WTC11 (cell line): ENCODE measurements around the gene SLK. TPM values are rescaled to one million over a fixed set of nuclear protein-coding genes. Genes with fewer than 3 reads are reported as not detected.

Source experiments
- ATAC-seq: fragments of 200-7000 bp; cut with Tn5 transposase; 2 replicates; pipeline ENCODE4 v1.10.0; 2021; ENCODE audit warnings: mild to moderate bottlenecking, moderate library complexity
- CTCF ChIA-PET: fragments of 300-600 bp; sonication (Branson Sonifier 250); formaldehyde crosslinking; loops from one replicate; lab custom pipeline; 2021; ENCODE audit warnings: antibody characterized with exemption; lab: Charles Lee
- POLR2A ChIA-PET: fragments of 350-600 bp; sonication (Branson Sonifier 250); formaldehyde crosslinking; loops from one replicate; lab custom pipeline; 2021; ENCODE audit warnings: antibody characterized with exemption; lab: Charles Lee
- DNase-seq: peaks from one replicate; pipeline ENCODE4 v3.0.0; 2021; ENCODE audit warnings: low spot score
- H3K27ac Mint-ChIP-seq: 2 replicates; pipeline ENCODE4 v1.8.0; 2021; ENCODE audit warnings: mixed read lengths
- H3K27me3 Mint-ChIP-seq: 2 replicates; pipeline ENCODE4 v1.8.0; 2021; ENCODE audit warnings: low read depth, mild to moderate bottlenecking, moderate library complexity, mixed read lengths
- H3K36me3 Mint-ChIP-seq: 2 replicates; pipeline ENCODE4 v1.8.0; 2021; ENCODE audit warnings: mixed read lengths
- H3K4me1 Mint-ChIP-seq: 2 replicates; pipeline ENCODE4 v1.8.0; 2022; ENCODE audit warnings: mixed read lengths
- H3K4me3 Mint-ChIP-seq: 2 replicates; pipeline ENCODE4 v1.8.0; 2021; ENCODE audit warnings: mild to moderate bottlenecking, moderate library complexity, mixed read lengths
- H3K9me3 Mint-ChIP-seq: 2 replicates; pipeline ENCODE4 v1.8.0; 2021; ENCODE audit warnings: mixed read lengths
- CBFB ChIP-seq: sonication (generic); formaldehyde crosslinking; IDR thresholded peaks from 2 replicates; pipeline ENCODE4 v1.8.1; 2022; ENCODE audit warnings: mild to moderate bottlenecking, low read depth, missing genetic modification reagents
- EMX1 ChIP-seq: fragments of 250-450 bp; sonication (Bioruptor Pico); IDR thresholded peaks from 2 replicates; pipeline ENCODE4 v1.8.0; 2021; ENCODE audit warnings: mild to moderate bottlenecking
- ESRRA ChIP-seq: sonication (generic); formaldehyde crosslinking; IDR thresholded peaks from 2 replicates; pipeline ENCODE4 v1.8.1; 2022; ENCODE audit warnings: mild to moderate bottlenecking, missing genetic modification reagents, borderline replicate concordance
- ETV6 ChIP-seq: sonication (generic); formaldehyde crosslinking; IDR thresholded peaks from 2 replicates; pipeline ENCODE4 v1.8.1; 2022; ENCODE audit warnings: mild to moderate bottlenecking, missing genetic modification reagents
- FOXP1 ChIP-seq: sonication (generic); formaldehyde crosslinking; IDR thresholded peaks from 2 replicates; pipeline ENCODE4 v1.8.0; 2022; ENCODE audit warnings: missing genetic modification reagents, mild to moderate bottlenecking, moderate library complexity, borderline replicate concordance
- GABPB1 ChIP-seq: sonication (generic); formaldehyde crosslinking; IDR thresholded peaks from 2 replicates; pipeline ENCODE4 v1.8.1; 2023; ENCODE audit warnings: mild to moderate bottlenecking, missing genetic modification reagents
- JUN ChIP-seq: sonication (generic); formaldehyde crosslinking; IDR thresholded peaks from 2 replicates; pipeline ENCODE4 v1.8.0; 2023; ENCODE audit warnings: mild to moderate bottlenecking, missing genetic modification reagents
- KAT7 ChIP-seq: sonication (generic); formaldehyde crosslinking; IDR thresholded peaks from 2 replicates; pipeline ENCODE4 v1.8.1; 2023; ENCODE audit warnings: missing genetic modification reagents, mild to moderate bottlenecking, borderline replicate concordance
- MXD4 ChIP-seq: fragments of 250-450 bp; sonication (Bioruptor Pico); IDR thresholded peaks from 2 replicates; pipeline ENCODE4 v1.8.0; 2021; ENCODE audit warnings: mild to moderate bottlenecking, moderate library complexity, borderline replicate concordance
- MYBL2 ChIP-seq: sonication (generic); formaldehyde crosslinking; IDR thresholded peaks from 2 replicates; pipeline ENCODE4 v1.8.1; 2023; ENCODE audit warnings: mild to moderate bottlenecking, moderate library complexity, missing genetic modification reagents
- NFYB ChIP-seq: sonication (generic); formaldehyde crosslinking; conservative IDR thresholded peaks from 2 replicates; pipeline ENCODE4 v1.8.0; 2022; ENCODE audit warnings: low read depth, missing genetic modification reagents
- SMAD3 ChIP-seq: sonication (generic); formaldehyde crosslinking; IDR thresholded peaks from 2 replicates; pipeline ENCODE4 v1.8.0; 2022; ENCODE audit warnings: missing genetic modification reagents, mild to moderate bottlenecking, borderline replicate concordance
- TCF7 ChIP-seq: sonication (generic); formaldehyde crosslinking; IDR thresholded peaks from 2 replicates; pipeline ENCODE4 v1.8.0; 2022; ENCODE audit warnings: mild to moderate bottlenecking, low read depth, missing genetic modification reagents, moderate library complexity
- ZBTB21 ChIP-seq: sonication (generic); formaldehyde crosslinking; IDR thresholded peaks from 2 replicates; pipeline ENCODE4 v1.8.1; 2023; ENCODE audit warnings: mild to moderate bottlenecking, missing genetic modification reagents, borderline replicate concordance
- ZNF121 ChIP-seq: sonication (generic); formaldehyde crosslinking; IDR thresholded peaks from 2 replicates; pipeline ENCODE4 v1.8.0; 2023; ENCODE audit warnings: missing genetic modification reagents
- ZNF138 ChIP-seq: sonication (generic); formaldehyde crosslinking; conservative IDR thresholded peaks from 2 replicates; pipeline ENCODE4 v1.8.1; 2022; ENCODE audit warnings: mild to moderate bottlenecking, moderate library complexity, missing genetic modification reagents
- ZNF232 ChIP-seq: sonication (generic); formaldehyde crosslinking; IDR thresholded peaks from 2 replicates; pipeline ENCODE4 v1.8.0; 2022; ENCODE audit warnings: mild to moderate bottlenecking, missing genetic modification reagents
- ZNF317 ChIP-seq: sonication (generic); formaldehyde crosslinking; IDR thresholded peaks from 2 replicates; pipeline ENCODE4 v1.8.1; 2023; ENCODE audit warnings: low read depth, mild to moderate bottlenecking, moderate library complexity, missing genetic modification reagents, borderline replicate concordance
- ZNF396 ChIP-seq: fragments of 250-450 bp; sonication (Bioruptor Pico); IDR thresholded peaks from 2 replicates; pipeline ENCODE4 v1.8.0; 2021; ENCODE audit warnings: mild to moderate bottlenecking, moderate library complexity, borderline replicate concordance
- ZNF671 ChIP-seq: fragments of 250-450 bp; sonication (Bioruptor Pico); IDR thresholded peaks from 2 replicates; pipeline ENCODE4 v1.8.0; 2021; ENCODE audit warnings: mild to moderate bottlenecking
- total RNA-seq: library from RNA; stranded (reverse); gene quantifications from 3 replicates; pipeline ENCODE4 v1.2.3, GENCODE V29; 2021
- TF ChIP-seq, protein P1 (sequence below): sonication (generic); formaldehyde crosslinking; IDR thresholded peaks from 2 replicates; pipeline ENCODE4 v1.8.1; 2023; ENCODE audit warnings: mild to moderate bottlenecking, missing genetic modification reagents, borderline replicate concordance
- TF ChIP-seq, protein P2 (sequence below): fragments of 200-600 bp; IDR thresholded peaks from 2 replicates; pipeline ENCODE4 v1.8.0; 2022; ENCODE audit warnings: antibody characterized with exemption
- TF ChIP-seq, protein P3 (sequence below): sonication (generic); formaldehyde crosslinking; IDR thresholded peaks from 2 replicates; pipeline ENCODE4 v1.8.1; 2023; ENCODE audit warnings: mild to moderate bottlenecking, missing genetic modification reagents, moderate library complexity
- TF ChIP-seq, protein P4 (sequence below): sonication (generic); formaldehyde crosslinking; IDR thresholded peaks from 2 replicates; pipeline ENCODE4 v1.8.0; 2022; ENCODE audit warnings: mild to moderate bottlenecking, missing genetic modification reagents
- TF ChIP-seq, protein P5 (sequence below): fragments of 250-450 bp; sonication (Bioruptor Pico); IDR thresholded peaks from 2 replicates; pipeline ENCODE4 v1.8.0; 2021; ENCODE audit warnings: mild to moderate bottlenecking
- TF ChIP-seq, protein P6 (sequence below): sonication (generic); formaldehyde crosslinking; IDR thresholded peaks from 2 replicates; pipeline ENCODE4 v1.8.1; 2023; ENCODE audit warnings: mild to moderate bottlenecking, moderate library complexity, missing genetic modification reagents

Gene SLK
- total RNA-seq, 1 experiment from 2014 or later = 19.2 TPM

DNA sequence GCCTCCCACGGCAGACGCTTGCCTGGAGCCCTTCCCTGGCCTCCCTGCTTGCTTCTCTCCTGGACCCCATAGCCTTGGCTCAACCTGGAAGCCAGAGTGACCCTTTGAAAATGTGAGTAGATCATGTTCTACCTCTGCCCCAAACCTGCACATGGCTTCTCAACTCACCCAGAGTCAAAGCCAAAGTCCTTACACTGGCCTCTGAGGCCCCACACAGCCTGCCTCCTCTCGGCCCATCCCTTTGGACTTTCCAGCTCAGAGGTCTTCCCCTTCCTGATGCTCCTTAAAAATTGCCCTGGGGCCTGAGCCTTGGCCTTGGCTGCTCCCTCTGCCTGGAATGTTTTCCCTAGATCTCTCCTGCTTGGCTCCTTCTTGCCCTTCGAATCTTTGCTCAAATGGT lies 86.3 kb downstream of the SLK start:
- TF ChIP-seq, protein P1, sequence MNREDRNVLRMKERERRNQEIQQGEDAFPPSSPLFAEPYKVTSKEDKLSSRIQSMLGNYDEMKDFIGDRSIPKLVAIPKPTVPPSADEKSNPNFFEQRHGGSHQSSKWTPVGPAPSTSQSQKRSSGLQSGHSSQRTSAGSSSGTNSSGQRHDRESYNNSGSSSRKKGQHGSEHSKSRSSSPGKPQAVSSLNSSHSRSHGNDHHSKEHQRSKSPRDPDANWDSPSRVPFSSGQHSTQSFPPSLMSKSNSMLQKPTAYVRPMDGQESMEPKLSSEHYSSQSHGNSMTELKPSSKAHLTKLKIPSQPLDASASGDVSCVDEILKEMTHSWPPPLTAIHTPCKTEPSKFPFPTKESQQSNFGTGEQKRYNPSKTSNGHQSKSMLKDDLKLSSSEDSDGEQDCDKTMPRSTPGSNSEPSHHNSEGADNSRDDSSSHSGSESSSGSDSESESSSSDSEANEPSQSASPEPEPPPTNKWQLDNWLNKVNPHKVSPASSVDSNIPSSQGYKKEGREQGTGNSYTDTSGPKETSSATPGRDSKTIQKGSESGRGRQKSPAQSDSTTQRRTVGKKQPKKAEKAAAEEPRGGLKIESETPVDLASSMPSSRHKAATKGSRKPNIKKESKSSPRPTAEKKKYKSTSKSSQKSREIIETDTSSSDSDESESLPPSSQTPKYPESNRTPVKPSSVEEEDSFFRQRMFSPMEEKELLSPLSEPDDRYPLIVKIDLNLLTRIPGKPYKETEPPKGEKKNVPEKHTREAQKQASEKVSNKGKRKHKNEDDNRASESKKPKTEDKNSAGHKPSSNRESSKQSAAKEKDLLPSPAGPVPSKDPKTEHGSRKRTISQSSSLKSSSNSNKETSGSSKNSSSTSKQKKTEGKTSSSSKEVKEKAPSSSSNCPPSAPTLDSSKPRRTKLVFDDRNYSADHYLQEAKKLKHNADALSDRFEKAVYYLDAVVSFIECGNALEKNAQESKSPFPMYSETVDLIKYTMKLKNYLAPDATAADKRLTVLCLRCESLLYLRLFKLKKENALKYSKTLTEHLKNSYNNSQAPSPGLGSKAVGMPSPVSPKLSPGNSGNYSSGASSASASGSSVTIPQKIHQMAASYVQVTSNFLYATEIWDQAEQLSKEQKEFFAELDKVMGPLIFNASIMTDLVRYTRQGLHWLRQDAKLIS (CRISPR knock-in tag) = no peak
- TF ChIP-seq TCF7 (no peak), FOXP1 (no peak), NFYB (CRISPR knock-in tag) (no peak), GABPB1 (CRISPR knock-in tag) (no peak), ZNF317 (CRISPR knock-in tag) (no peak), ZNF671 (CRISPR knock-in tag) (no peak), MYBL2 (CRISPR knock-in tag) (no peak), ZNF138 (no peak), KAT7 (CRISPR knock-in tag) (no peak), ZBTB21 (CRISPR knock-in tag) (no peak), MXD4 (CRISPR knock-in tag) (no peak)
- TF ChIP-seq, protein P2, sequence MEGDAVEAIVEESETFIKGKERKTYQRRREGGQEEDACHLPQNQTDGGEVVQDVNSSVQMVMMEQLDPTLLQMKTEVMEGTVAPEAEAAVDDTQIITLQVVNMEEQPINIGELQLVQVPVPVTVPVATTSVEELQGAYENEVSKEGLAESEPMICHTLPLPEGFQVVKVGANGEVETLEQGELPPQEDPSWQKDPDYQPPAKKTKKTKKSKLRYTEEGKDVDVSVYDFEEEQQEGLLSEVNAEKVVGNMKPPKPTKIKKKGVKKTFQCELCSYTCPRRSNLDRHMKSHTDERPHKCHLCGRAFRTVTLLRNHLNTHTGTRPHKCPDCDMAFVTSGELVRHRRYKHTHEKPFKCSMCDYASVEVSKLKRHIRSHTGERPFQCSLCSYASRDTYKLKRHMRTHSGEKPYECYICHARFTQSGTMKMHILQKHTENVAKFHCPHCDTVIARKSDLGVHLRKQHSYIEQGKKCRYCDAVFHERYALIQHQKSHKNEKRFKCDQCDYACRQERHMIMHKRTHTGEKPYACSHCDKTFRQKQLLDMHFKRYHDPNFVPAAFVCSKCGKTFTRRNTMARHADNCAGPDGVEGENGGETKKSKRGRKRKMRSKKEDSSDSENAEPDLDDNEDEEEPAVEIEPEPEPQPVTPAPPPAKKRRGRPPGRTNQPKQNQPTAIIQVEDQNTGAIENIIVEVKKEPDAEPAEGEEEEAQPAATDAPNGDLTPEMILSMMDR = no peak
- TF ChIP-seq, protein P3, sequence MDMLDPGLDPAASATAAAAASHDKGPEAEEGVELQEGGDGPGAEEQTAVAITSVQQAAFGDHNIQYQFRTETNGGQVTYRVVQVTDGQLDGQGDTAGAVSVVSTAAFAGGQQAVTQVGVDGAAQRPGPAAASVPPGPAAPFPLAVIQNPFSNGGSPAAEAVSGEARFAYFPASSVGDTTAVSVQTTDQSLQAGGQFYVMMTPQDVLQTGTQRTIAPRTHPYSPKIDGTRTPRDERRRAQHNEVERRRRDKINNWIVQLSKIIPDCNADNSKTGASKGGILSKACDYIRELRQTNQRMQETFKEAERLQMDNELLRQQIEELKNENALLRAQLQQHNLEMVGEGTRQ = no peak
- TF ChIP-seq, all 79 proteins: peak for 0
- Mint-ChIP-seq H3K27ac (no peak overlapping the region), H3K9me3 (no peaks in the 10 kb centered on the region), H3K4me3 (no peak overlapping the region), H3K36me3 (no peaks in the 10 kb centered on the region), H3K27me3 (no peaks in the 10 kb centered on the region), H3K4me1 (peaks cover 12% of the 10 kb centered on the region)
- CTCF ChIA-PET = no interaction called here
- POLR2A ChIA-PET = no interaction called here
- ATAC-seq (no peak), DNase-seq (no peak)

DNA sequence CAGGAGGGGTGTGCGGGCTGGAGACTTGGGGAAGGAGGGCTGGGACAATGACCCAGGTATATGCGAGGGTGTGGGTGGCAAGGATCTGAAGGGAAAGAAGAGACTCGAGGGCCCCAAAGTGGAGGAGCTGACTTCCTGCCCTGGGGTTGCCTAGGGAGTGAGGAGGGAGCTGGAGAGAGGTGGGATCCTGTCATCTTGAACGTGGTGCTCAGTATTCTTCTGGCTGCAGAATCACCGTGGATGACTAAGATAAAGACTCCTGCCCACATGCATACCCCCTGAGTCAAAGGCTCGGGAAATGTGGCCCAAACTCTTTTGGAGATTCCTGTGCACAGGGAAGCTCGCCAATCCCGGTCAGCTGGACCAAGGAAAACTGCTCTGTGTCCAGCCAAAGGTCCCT lies 87.5 kb downstream of the SLK start:
- ChIA-PET CTCF (interaction anchor here (3.5 kb wide), 1 partner anchor 220 kb away, joined by 19 read pairs; no protein-coding TSS in a partner anchor), POLR2A (interaction anchor here (6.0 kb wide), 1 partner anchor 67 kb away, joined by 34 read pairs; the partner anchor contains the start of gene SFR1)
- Mint-ChIP-seq H3K4me3 (no peak overlapping the region), H3K36me3 (no peaks in the 10 kb centered on the region), H3K9me3 (no peaks in the 10 kb centered on the region), H3K27me3 (no peaks in the 10 kb centered on the region), H3K4me1 (peaks cover 24% of the 10 kb centered on the region), H3K27ac (no peak overlapping the region)
- DNase-seq (no peak), ATAC-seq (no peak)
- TF ChIP-seq ZNF232 (CRISPR knock-in tag) (no peak), ZBTB21 (CRISPR knock-in tag) (no peak), EMX1 (CRISPR knock-in tag) (no peak), ESRRA (CRISPR knock-in tag) (no peak), ZNF671 (CRISPR knock-in tag) (no peak), ETV6 (CRISPR knock-in tag) (no peak), ZNF121 (no peak), NFYB (CRISPR knock-in tag) (no peak), CBFB (no peak), JUN (CRISPR knock-in tag) (no peak), SMAD3 (CRISPR knock-in tag) (no peak), ZNF396 (CRISPR knock-in tag) (no peak)
- TF ChIP-seq, protein P4, sequence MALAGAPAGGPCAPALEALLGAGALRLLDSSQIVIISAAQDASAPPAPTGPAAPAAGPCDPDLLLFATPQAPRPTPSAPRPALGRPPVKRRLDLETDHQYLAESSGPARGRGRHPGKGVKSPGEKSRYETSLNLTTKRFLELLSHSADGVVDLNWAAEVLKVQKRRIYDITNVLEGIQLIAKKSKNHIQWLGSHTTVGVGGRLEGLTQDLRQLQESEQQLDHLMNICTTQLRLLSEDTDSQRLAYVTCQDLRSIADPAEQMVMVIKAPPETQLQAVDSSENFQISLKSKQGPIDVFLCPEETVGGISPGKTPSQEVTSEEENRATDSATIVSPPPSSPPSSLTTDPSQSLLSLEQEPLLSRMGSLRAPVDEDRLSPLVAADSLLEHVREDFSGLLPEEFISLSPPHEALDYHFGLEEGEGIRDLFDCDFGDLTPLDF (CRISPR knock-in tag) = no peak
- TF ChIP-seq, protein P5, sequence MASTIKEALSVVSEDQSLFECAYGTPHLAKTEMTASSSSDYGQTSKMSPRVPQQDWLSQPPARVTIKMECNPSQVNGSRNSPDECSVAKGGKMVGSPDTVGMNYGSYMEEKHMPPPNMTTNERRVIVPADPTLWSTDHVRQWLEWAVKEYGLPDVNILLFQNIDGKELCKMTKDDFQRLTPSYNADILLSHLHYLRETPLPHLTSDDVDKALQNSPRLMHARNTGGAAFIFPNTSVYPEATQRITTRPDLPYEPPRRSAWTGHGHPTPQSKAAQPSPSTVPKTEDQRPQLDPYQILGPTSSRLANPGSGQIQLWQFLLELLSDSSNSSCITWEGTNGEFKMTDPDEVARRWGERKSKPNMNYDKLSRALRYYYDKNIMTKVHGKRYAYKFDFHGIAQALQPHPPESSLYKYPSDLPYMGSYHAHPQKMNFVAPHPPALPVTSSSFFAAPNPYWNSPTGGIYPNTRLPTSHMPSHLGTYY (CRISPR knock-in tag) = no peak
- TF ChIP-seq, protein P6, sequence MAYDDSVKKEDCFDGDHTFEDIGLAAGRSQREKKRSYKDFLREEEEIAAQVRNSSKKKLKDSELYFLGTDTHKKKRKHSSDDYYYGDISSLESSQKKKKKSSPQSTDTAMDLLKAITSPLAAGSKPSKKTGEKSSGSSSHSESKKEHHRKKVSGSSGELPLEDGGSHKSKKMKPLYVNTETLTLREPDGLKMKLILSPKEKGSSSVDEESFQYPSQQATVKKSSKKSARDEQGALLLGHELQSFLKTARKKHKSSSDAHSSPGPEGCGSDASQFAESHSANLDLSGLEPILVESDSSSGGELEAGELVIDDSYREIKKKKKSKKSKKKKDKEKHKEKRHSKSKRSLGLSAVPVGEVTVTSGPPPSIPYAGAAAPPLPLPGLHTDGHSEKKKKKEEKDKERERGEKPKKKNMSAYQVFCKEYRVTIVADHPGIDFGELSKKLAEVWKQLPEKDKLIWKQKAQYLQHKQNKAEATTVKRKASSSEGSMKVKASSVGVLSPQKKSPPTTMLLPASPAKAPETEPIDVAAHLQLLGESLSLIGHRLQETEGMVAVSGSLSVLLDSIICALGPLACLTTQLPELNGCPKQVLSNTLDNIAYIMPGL (CRISPR knock-in tag) = no peak
